Spleen (tissue), 7 donors: ENCODE measurements around the gene FGFR2.

Experiments used
- CTCF ChIP-seq, 11 experiments: fragments of 200-600 bp in 7 of 11; fragments of 450-650 bp in 4 of 11; sonication (generic) in 4 of 11; IDR thresholded peaks in 8 of 11; conservative IDR thresholded peaks in 3 of 11; 1 replicate in 7 of 11; 2 replicates in 4 of 11; pipeline versions ENCODE4 v1.4.0 to v1.8.0; 2016 to 2021; ENCODE audit warnings: antibody characterized with exemption in 11 of 11, inconsistent platforms in 4 of 11, mild to moderate bottlenecking in 1 of 11
- POLR2A ChIP-seq, 3 donors: fragments of 450-650 bp; IDR thresholded peaks; one replicate each; pipeline ENCODE4 v1.5.1; 2017; ENCODE audit warnings: antibody characterized with exemption in 3 of 3, mild to moderate bottlenecking in 1 of 3
- POLR2AphosphoS5 ChIP-seq, 3 donors: sonication (generic); formaldehyde crosslinking; IDR thresholded peaks; one replicate each; pipeline ENCODE4 v1.5.1; 2017; ENCODE audit warnings: antibody characterized with exemption in 3 of 3
- donor health status: DM: no; HTN: no; CAD: no; lungs with moderate emphysema.
- donor health status: DM: no; HTN: no; CAD: no.
- donor health status: DM: no; HTN: no; CAD: no.

GRCh38 chr10:121544301-121544869 is 53.9 kb downstream of the FGFR2 start:
- no peak for TF ChIP-seq POLR2AphosphoS5 (IDR thresholded peaks at IDR 0.05)
- TF ChIP-seq CTCF (IDR thresholded peaks at IDR 0.05 in 8 of 11, conservative IDR thresholded peaks at IDR 0.05 in 3 of 11), result no peak
- TF ChIP-seq POLR2A (IDR thresholded peaks at IDR 0.05), result no peak
